NCI-H526 (cell line): ENCODE results near the gene MYO6.
"Not testable (repeated sequence)": the region's sequence is repeated elsewhere in the genome, so short reads cannot be mapped to it uniquely, and the experiment has no call there.

Experiments used
- DNase-seq, 2 experiments: peaks; one replicate each; lab custom pipeline; 2025; lab: John Stamatoyannopoulos, UW

The MYO6 gene

GRCh38 chr6:75892384-75892783, 143.3 kb downstream of the MYO6 start:
- no peak for DNase-seq

- peak; percentile 37 to 79 for DNase-seq
Observed at GRCh38 chr6:75893058-75893775, 144.2 kb downstream of the MYO6 start.

- no peak for DNase-seq
Observed at GRCh38 chr6:75893776-75894152, 144.7 kb downstream of the MYO6 start.

GRCh38 chr6:75896526-75896925, 147.5 kb downstream of the MYO6 start:
- DNase-seq: no peak

- DNase-seq: not testable (repeated sequence)
Observed at GRCh38 chr6:75900216-75900615, 151.2 kb downstream of the MYO6 start.

GRCh38 chr6:75905129-75905528, 156.1 kb downstream of the MYO6 start:
- not testable (repeated sequence) for DNase-seq

- no peak for DNase-seq
Observed at GRCh38 chr6:75906871-75907270, 157.8 kb downstream of the MYO6 start.

- DNase-seq: no peak
Observed at GRCh38 chr6:75907444-75907843, 158.4 kb downstream of the MYO6 start.

GRCh38 chr6:75913040-75913439, 164.0 kb downstream of the MYO6 start:
- no peak for DNase-seq

- no peak for DNase-seq
Observed at GRCh38 chr6:75922226-75922625, 173.2 kb downstream of the MYO6 start.

GRCh38 chr6:75926293-75927168, 177.5 kb downstream of the MYO6 start:
- no peak for DNase-seq

GRCh38 chr6:75931011-75931680, 182.1 kb downstream of the MYO6 start:
- DNase-seq: no peak

GRCh38 chr6:75932067-75932466, 183.0 kb downstream of the MYO6 start:
- peak; percentile 38 to 81 for DNase-seq

- no peak for DNase-seq
Observed at GRCh38 chr6:75933387-75933975, 184.4 kb downstream of the MYO6 start.

GRCh38 chr6:75934643-75935472, 185.8 kb downstream of the MYO6 start:
- peak; percentile 88 to 91 for DNase-seq

GRCh38 chr6:75935473-75935793, 186.4 kb downstream of the MYO6 start:
- no peak for DNase-seq

- no peak for DNase-seq
Observed at GRCh38 chr6:75936682-75937081, 187.6 kb downstream of the MYO6 start.

- DNase-seq: no peak
Observed at GRCh38 chr6:75937846-75938245, 188.8 kb downstream of the MYO6 start.

- no peak for DNase-seq
Observed at GRCh38 chr6:75940564-75940963, 191.5 kb downstream of the MYO6 start.

GRCh38 chr6:75941509-75941908, 192.5 kb downstream of the MYO6 start:
- no peak for DNase-seq

- no peak for DNase-seq
Observed at GRCh38 chr6:75943381-75943780, 194.3 kb downstream of the MYO6 start.
